Measurements from ENCODE around the gene ACSL5.

The ACSL5 gene

DNA sequence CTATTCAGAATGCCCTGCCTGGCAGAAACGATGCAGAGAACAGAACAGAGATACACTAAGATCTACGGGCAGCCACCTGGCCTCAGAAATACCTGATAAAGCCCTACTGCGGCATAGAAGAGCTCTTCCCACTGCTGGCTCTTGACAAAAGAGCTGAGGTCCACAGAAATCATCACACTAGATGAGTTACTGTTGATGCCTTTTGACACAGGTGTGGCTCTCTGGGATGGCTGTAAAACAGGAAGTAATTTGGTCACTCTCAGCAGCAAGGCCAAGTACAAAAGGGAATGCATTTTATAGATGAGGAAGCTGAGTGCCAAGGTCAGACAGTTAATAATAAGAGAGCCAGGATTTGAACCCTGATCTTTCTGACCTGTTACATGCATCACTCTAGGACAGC, 35.0 kb upstream of the ACSL5 start:
- H3K4me1 ChIP-seq (ENCODE audit: control insufficient read depth, insufficient read depth, low read length), result no peaks in the 10 kb centered on the region
- H3K36me3 ChIP-seq (ENCODE audit: control insufficient read depth, insufficient read depth, low read length), result no peaks in the 10 kb centered on the region
- no peaks in the 10 kb centered on the region for H3K9me3 ChIP-seq (ENCODE audit: control insufficient read depth, low read length)
- H3K27me3 ChIP-seq (ENCODE audit: control insufficient read depth, insufficient read depth, low read length, poor library complexity, severe bottlenecking), result no peaks in the 10 kb centered on the region
- no peak overlapping the region for H3K27ac ChIP-seq (ENCODE audit: insufficient read depth, low read depth, low read length, poor library complexity, severe bottlenecking)
- H3K4me3 ChIP-seq (ENCODE audit: insufficient read depth, low read depth, low read length), result no peak overlapping the region
- WGBS, 2 experiments, result 90% methylated on average over 3 of the region's 3 CpGs

DNA sequence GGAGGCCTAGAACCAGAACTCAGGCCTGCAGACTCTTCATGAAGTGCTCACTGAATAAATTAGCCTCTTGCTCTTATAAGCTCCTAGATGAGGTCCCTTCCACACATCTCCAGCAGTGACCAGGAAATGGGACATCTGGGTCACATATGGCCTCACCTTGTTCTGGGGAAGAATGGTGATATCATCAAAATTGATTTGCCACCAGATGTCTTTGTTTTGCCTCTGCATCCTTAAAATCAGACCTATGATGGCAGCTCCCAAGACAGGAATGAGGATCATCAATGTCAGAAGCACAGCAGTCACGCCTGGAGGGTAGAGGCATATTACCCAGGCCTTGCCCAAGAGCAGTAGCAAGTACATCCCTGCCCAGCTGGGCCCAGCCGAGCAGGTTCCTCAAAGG, 33.3 kb upstream of the ACSL5 start:
- Histone ChIP-seq H3K27me3 (ENCODE audit: control insufficient read depth, insufficient read depth, low read length, poor library complexity, severe bottlenecking) (no peaks in the 10 kb centered on the region), H3K9me3 (ENCODE audit: control insufficient read depth, low read length) (no peaks in the 10 kb centered on the region), H3K36me3 (ENCODE audit: control insufficient read depth, insufficient read depth, low read length) (no peaks in the 10 kb centered on the region), H3K4me1 (ENCODE audit: control insufficient read depth, insufficient read depth, low read length) (no peaks in the 10 kb centered on the region), H3K27ac (ENCODE audit: insufficient read depth, low read depth, low read length, poor library complexity, severe bottlenecking) (no peak overlapping the region), H3K4me3 (ENCODE audit: insufficient read depth, low read depth, low read length) (no peak overlapping the region)
- 82 to 90% methylated on average over 2 of the region's 2 CpGs for WGBS, 2 experiments

GRCh38 chr10:112343056-112343806, 30.7 kb upstream of the ACSL5 start:
- no peaks in the 10 kb centered on the region for H3K36me3 ChIP-seq (ENCODE audit: control insufficient read depth, insufficient read depth, low read length)
- H3K4me3 ChIP-seq (ENCODE audit: insufficient read depth, low read depth, low read length), result no peak overlapping the region
- no peaks in the 10 kb centered on the region for H3K27me3 ChIP-seq (ENCODE audit: control insufficient read depth, insufficient read depth, low read length, poor library complexity, severe bottlenecking)
- WGBS, 2 experiments, result 88 to 90% methylated on average over 5 of the region's 5 CpGs
- no peaks in the 10 kb centered on the region for H3K4me1 ChIP-seq (ENCODE audit: control insufficient read depth, insufficient read depth, low read length)
- H3K9me3 ChIP-seq (ENCODE audit: control insufficient read depth, low read length), result no peaks in the 10 kb centered on the region
- H3K27ac ChIP-seq (ENCODE audit: insufficient read depth, low read depth, low read length, poor library complexity, severe bottlenecking), result no peak overlapping the region

DNA sequence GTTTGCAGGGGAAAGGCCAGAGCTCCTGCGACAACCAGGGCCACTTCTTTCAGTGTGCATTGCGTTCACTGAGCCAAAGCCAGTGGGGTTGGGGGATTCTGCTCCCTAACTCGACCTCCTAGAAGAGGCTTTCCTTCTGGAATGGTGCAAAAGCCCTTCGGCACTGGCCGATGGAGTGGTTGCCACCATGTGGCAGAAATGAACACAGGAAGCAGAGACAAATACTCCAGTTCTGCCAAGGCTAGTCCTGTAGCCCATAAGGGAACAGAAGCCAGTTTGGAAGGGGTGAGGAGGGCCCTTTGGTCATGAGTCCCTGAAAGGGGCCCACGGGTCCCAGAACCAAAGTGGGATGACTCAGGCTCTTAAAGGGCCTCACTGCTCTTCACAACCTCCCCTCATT, 29.7 kb upstream of the ACSL5 start:
- Histone ChIP-seq H3K27ac (ENCODE audit: insufficient read depth, low read depth, low read length, poor library complexity, severe bottlenecking) (no peak overlapping the region), H3K36me3 (ENCODE audit: control insufficient read depth, insufficient read depth, low read length) (no peaks in the 10 kb centered on the region), H3K4me1 (ENCODE audit: control insufficient read depth, insufficient read depth, low read length) (no peaks in the 10 kb centered on the region), H3K27me3 (ENCODE audit: control insufficient read depth, insufficient read depth, low read length, poor library complexity, severe bottlenecking) (no peaks in the 10 kb centered on the region), H3K9me3 (ENCODE audit: control insufficient read depth, low read length) (no peaks in the 10 kb centered on the region), H3K4me3 (ENCODE audit: insufficient read depth, low read depth, low read length) (no peak overlapping the region)
- 91 to 95% methylated on average over 5 to 6 of the region's 6 CpGs for WGBS, 2 experiments

DNA sequence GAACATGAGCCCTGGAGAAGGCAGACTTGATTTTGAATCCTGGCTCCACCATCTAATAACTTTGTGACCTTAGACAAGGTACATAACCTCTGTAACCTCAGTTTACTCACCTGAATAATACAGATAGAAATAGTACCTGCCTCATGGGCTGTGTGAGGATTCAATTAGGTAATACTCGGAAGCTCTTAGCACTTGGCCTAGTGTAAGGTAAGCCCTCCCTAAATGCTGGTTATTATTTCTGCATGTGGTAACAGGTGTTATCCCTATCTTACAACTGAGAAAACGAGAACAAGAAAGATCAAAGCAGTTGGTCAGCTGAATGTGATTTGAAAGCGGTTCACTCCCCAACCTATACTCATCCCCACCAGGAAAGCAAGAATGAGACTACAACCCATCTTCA, 28.7 kb upstream of the ACSL5 start:
- 60 to 64% methylated on average over 3 of the region's 3 CpGs for WGBS, 2 experiments
- no peak overlapping the region for H3K27ac ChIP-seq (ENCODE audit: insufficient read depth, low read depth, low read length, poor library complexity, severe bottlenecking)
- no peaks in the 10 kb centered on the region for H3K9me3 ChIP-seq (ENCODE audit: control insufficient read depth, low read length)
- H3K4me3 ChIP-seq (ENCODE audit: insufficient read depth, low read depth, low read length), result no peak overlapping the region
- H3K36me3 ChIP-seq (ENCODE audit: control insufficient read depth, insufficient read depth, low read length), result no peaks in the 10 kb centered on the region
- no peaks in the 10 kb centered on the region for H3K27me3 ChIP-seq (ENCODE audit: control insufficient read depth, insufficient read depth, low read length, poor library complexity, severe bottlenecking)
- no peaks in the 10 kb centered on the region for H3K4me1 ChIP-seq (ENCODE audit: control insufficient read depth, insufficient read depth, low read length)

DNA sequence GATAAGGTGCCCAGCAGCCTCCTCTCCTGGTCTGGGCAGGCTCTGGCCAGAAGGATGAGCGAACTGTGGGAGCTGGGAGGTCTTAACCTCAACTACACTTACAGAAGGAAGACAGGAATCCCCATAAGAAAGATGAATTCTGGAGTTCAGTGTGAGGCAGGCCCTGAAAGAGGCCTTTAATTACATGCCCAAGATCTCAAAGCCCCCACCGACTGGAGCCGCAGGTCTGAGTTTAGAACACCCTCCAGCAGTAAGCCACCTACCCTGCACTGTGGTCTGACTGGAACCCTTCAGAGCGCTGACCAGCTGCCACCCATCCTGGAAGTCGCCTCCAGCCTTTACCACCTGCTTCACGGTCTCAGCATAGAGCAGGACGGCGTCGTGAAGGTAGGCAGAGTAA, 28.2 kb upstream of the ACSL5 start:
- H3K9me3 ChIP-seq (ENCODE audit: control insufficient read depth, low read length), result no peaks in the 10 kb centered on the region
- 94 to 95% methylated on average over 8 to 9 of the region's 9 CpGs for WGBS, 2 experiments
- no peak overlapping the region for H3K27ac ChIP-seq (ENCODE audit: insufficient read depth, low read depth, low read length, poor library complexity, severe bottlenecking)
- H3K4me3 ChIP-seq (ENCODE audit: insufficient read depth, low read depth, low read length), result no peak overlapping the region
- H3K36me3 ChIP-seq (ENCODE audit: control insufficient read depth, insufficient read depth, low read length), result no peaks in the 10 kb centered on the region
- no peaks in the 10 kb centered on the region for H3K27me3 ChIP-seq (ENCODE audit: control insufficient read depth, insufficient read depth, low read length, poor library complexity, severe bottlenecking)
- H3K4me1 ChIP-seq (ENCODE audit: control insufficient read depth, insufficient read depth, low read length), result no peaks in the 10 kb centered on the region

DNA sequence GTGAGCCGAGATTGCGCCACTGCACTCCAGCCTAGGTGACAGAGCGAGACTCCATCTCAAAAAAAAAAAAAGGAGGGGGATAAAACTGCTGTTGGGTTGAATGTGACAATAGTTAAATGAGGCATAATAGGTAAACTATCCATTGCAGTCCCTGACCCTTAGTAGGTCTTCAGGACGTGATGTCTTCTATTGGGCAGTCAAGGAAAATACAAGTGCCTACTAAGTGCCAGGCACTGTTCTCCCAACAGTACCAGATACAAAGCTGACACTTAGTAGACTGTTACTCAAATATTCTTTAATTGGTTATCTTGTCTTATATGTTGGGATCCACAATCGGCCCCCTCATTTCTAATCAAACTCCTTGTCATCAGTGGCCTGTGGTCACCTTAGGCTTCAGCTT, 27.1 kb upstream of the ACSL5 start:
- Histone ChIP-seq H3K36me3 (ENCODE audit: control insufficient read depth, insufficient read depth, low read length) (no peaks in the 10 kb centered on the region), H3K27ac (ENCODE audit: insufficient read depth, low read depth, low read length, poor library complexity, severe bottlenecking) (no peak overlapping the region), H3K9me3 (ENCODE audit: control insufficient read depth, low read length) (no peaks in the 10 kb centered on the region), H3K4me1 (ENCODE audit: control insufficient read depth, insufficient read depth, low read length) (no peaks in the 10 kb centered on the region), H3K27me3 (ENCODE audit: control insufficient read depth, insufficient read depth, low read length, poor library complexity, severe bottlenecking) (no peaks in the 10 kb centered on the region), H3K4me3 (ENCODE audit: insufficient read depth, low read depth, low read length) (no peak overlapping the region)
- 92 to 94% methylated on average over 5 of the region's 5 CpGs for WGBS, 2 experiments

DNA sequence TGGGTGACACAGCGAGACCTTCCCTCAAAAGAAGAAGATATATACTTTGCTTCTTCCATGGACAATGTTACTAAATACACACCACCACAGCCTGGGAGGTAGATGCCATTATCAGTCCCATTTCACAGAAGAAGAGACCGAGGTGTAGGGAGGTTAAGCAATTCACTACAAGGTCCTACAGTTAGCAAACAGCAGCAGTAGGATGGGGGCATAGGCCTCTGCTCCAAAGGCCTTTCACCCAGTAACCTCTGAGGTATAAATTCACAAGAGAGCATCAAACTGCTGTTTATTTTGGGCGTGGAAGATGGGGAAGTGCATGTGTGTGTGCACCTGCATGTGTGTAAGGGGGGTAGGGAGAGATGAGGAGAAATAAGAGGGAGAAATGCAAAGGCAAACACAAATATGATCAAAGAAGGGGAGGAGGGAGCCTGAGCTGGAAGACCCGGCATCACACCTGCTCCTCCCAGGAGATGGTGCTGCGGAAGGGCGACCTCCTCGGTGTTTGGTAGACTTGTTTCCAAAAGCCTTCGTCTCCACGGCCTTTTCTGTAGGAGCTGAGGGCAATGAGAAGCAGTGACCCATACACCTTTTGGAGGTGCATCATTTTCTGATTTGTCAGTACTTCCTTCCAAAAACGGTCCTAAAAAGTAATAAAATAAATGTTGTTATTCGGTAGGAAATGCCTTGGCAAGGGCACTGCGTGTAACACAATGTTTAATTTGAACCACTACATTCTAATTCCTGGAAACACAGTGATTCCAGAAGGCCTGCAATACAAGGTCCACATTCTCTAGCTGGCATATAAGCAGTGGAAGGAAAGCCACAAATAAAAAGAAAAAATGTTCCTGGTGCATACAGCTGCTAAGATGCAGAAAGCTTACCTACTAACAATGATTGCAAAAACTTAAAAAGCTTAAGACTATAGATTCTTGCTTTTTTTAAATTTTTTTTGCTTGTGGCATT, 25.9 kb upstream of the ACSL5 start:
- Histone ChIP-seq H3K4me3 (ENCODE audit: insufficient read depth, low read depth, low read length) (no peak overlapping the region), H3K36me3 (ENCODE audit: control insufficient read depth, insufficient read depth, low read length) (no peaks in the 10 kb centered on the region), H3K9me3 (ENCODE audit: control insufficient read depth, low read length) (no peaks in the 10 kb centered on the region), H3K27me3 (ENCODE audit: control insufficient read depth, insufficient read depth, low read length, poor library complexity, severe bottlenecking) (no peaks in the 10 kb centered on the region), H3K4me1 (ENCODE audit: control insufficient read depth, insufficient read depth, low read length) (no peaks in the 10 kb centered on the region), H3K27ac (ENCODE audit: insufficient read depth, low read depth, low read length, poor library complexity, severe bottlenecking) (no peak overlapping the region)
- WGBS, 2 experiments, result 92 to 95% methylated on average over 12 of the region's 12 CpGs

DNA sequence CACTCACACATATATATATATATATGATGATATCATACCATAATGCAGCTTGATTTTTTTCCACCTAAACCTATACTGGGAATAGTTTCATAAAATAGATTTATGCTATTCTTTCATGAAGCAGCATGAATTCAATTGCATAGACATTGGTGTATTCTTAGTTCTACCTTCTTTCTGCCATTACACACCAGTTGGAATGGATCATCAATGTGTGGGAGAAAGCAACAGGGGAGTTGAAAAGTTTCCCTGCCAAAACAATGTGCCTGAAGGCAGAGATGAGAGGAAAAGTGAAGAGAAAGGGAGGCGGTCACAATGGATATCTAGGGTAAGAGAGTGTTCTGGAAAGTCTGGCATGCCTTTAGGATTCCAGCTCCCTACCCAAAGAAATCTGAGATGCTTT, 25.2 kb upstream of the ACSL5 start:
- Histone ChIP-seq H3K9me3 (ENCODE audit: control insufficient read depth, low read length) (no peaks in the 10 kb centered on the region), H3K27me3 (ENCODE audit: control insufficient read depth, insufficient read depth, low read length, poor library complexity, severe bottlenecking) (no peaks in the 10 kb centered on the region), H3K27ac (ENCODE audit: insufficient read depth, low read depth, low read length, poor library complexity, severe bottlenecking) (no peak overlapping the region), H3K4me3 (ENCODE audit: insufficient read depth, low read depth, low read length) (no peak overlapping the region), H3K4me1 (ENCODE audit: control insufficient read depth, insufficient read depth, low read length) (no peaks in the 10 kb centered on the region), H3K36me3 (ENCODE audit: control insufficient read depth, insufficient read depth, low read length) (no peaks in the 10 kb centered on the region)
- 80 to 100% methylated on average over 1 of the region's 1 CpG for WGBS, 2 experiments

- H3K4me3 ChIP-seq (ENCODE audit: insufficient read depth, low read depth, low read length), result no peak overlapping the region
- WGBS, 2 experiments, result 96% methylated on average over 46 of the region's 46 CpGs
- no peaks in the 10 kb centered on the region for H3K4me1 ChIP-seq (ENCODE audit: control insufficient read depth, insufficient read depth, low read length)
- no peak overlapping the region for H3K27ac ChIP-seq (ENCODE audit: insufficient read depth, low read depth, low read length, poor library complexity, severe bottlenecking)
- no peaks in the 10 kb centered on the region for H3K27me3 ChIP-seq (ENCODE audit: control insufficient read depth, insufficient read depth, low read length, poor library complexity, severe bottlenecking)
- H3K36me3 ChIP-seq (ENCODE audit: control insufficient read depth, insufficient read depth, low read length), result no peaks in the 10 kb centered on the region
- no peaks in the 10 kb centered on the region for H3K9me3 ChIP-seq (ENCODE audit: control insufficient read depth, low read length)
Observed at GRCh38 chr10:112349521-112350085, 24.3 kb upstream of the ACSL5 start.
